ENCODE results near the gene ZNF616.
"Not testable (repeated sequence)": the region's sequence is repeated elsewhere in the genome, so short reads cannot be mapped to it uniquely, and the experiment has no call there.

Gene ZNF616

DNA sequence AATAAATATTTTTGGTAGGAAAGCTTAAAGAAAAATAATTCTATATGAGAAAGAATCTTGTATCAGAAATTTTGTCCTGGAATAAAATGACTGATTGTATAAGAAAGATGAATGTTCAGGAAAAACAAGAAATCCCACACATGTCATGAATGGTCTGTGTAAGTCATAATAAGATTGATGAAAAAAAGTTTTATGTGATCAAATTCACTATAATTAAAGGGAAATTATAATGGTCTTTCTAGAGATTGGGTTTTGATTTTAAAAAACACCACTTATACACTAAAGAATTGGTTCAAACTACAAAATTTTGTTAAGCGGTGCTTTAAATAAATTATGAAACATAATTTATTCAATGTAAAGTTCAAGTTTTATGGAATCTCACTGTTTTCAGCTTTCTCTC lies 37.0 kb downstream of the ZNF616 start:
- no peak for DNase-seq

DNA sequence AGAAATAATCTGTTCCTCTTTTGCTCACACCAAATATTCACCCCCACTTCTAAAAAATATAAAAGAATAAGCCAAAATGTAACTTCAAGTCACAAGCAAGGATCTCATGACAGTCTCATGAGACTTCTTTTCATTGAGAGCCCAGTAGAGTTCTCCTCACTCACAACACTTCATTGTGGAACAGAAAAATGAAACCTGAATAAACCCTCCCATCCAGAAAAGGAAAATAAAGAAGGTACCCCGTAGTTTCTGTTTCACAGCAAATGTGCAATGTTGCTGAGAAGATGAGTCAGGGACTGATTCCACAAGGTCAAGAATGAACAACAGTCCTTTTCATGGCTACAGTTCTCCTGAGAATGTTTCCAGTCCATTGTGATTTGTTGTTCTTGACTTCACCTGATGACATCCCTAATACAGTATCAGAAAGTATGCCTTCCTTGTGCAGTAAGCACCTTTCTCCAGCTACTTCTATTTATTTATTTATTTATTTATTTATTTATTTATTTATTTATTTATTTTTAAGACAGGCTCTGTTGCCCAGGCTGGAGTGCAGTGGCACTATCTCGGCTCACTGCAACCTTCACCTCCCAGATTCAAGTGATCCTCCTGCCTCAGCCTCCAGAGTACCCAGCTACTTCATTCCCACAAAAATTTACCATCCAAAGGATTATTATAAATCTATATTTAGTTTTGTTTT lies 37.7 kb downstream of the ZNF616 start:
- no peak for DNase-seq

DNA sequence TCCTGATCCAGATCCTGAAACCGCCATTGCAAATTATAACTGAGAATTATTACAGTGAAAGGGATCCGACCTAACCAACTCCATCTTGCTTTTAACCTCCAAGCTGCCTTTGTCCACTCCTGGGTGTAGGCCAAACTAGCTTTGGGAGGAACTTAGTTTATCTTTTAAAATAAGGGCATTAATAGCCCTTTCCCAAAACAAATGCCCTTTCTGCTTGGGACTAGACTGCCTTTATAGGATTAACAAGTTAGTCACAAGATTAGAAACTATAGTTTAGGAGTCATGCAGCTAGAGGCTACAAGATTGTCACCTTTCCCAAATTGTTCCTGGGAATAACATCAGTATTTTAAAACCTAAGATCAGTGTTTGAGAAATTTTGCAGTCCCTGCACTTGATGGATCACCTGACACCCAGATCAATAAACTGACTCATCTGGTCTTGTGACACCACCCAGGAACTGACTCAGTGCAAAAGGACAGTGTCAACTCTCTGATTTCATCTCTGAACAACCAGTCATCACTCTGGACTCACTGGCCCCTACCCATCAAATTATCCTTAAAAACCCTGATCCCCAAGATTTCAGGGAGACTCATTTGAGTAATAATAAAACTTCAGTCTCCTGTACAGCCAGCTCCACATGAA lies 40.1 kb downstream of the ZNF616 start:
- DNase-seq = no peak

DNA sequence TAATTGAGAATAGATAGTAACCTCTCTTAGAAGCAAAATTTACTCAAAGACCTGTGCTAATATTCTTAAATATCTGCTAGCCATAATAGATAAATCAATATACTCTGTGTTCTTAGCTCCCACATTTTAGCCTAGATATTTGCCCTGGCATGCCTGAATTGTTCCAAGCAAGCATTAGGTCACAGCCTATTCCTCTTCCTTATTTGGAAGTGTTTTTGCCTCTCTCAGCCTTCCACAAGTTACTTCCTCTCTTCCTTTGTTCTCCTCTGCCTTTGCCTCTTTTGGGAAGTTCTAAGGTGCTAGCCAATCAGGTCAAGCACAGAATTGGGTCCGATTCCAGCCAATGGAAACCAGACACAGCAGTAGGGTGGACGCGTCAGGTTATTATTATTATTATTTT lies 43.3 kb downstream of the ZNF616 start:
- not testable (repeated sequence) for DNase-seq

DNA sequence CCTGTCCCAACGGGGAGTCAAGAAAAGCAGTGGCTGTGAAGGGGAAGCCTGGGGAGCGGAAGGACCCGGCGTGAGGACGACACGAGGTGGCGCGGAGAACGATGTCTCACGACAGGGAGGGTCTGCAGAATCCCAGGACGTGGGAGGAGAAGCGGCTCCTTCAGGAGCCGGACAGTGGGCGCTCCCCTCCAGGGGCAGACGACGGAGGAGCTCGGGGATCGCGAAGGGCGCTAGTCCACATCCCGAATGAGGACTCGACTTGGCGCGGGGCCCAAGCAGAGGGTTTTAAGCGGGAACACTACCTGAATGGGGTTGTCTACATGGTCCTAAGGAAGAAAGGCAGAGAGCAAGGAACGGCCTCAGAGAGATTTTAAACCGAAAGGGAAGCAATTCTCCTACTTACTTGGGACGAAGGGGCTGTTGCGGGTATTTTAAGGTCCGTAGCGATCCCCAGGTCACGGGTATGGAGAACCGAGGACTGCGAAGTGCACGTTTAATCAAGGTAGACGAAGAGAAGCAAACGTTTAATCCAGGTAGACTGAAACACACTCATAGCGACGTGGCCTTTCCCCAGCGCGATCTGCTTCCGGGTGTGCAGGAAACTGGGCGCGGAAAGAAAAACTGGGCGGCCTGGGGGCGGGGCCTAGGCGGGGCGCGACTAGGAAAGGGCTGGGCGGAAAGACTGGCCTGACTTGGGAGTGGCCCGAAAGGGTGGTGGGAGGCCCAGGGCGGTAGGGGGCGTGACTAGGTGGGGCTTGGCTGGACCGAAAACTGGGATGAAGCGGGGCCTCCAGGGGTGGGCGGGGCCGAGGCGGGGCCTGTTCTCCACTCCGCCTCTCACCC lies 44.3 kb downstream of the ZNF616 start, which contains the start of gene ZNF841:
Gene ZNF841, minus strand, starts transcription at position 594 of the 843 bp plus-strand sequence. CDS start 10,964 bp downstream, outside the sequence.
- DNase-seq = peak; percentile 81

DNA sequence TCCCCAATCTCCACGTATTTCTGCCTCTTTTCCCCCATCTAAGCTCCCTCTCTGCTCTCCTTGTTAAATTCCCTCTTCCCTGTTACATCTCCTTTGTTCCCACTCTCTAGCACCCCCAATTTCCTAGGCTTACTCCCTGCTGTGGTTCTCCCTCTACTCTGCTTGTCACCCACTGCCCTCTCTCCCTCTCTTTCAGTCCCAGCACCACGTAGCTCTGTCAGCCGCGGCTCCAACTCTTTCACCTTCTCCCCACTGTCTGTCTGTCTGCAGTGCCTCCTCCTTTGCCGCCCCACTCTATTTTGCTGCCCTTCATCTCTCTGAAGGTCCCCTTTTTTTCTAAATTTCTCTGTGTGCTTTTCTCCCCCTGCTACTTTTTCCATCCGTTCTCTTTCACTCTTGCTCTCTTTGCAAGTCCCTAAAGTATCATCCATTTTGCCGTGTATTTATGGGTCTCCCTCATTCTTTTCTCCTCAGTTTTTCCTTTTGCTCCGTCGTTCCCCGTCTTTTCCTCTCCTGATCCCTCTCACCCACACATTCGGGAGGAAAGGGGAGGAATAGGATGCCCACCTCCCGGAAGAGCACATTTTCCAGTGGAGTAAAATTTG lies 45.1 kb downstream of the ZNF616 start:
- DNase-seq = no peak

DNA sequence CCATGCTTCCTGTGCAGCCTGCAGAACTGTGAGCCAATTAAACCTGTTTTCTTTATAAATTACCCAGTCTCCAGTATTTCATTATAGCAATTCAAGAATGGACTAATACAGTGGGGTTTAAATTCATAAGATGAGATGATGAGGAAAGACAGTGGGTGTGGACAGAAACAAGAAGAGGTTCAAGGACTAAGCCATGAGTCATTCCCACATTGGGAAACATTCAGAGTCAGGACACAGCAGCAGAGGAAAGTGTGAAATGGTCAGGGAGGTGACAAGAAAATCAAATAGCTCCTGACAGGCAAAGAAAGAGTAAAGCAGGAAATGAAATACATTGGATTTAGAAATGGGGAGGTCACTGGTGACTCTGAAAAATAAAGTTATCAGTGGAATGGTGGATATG lies 53.3 kb downstream of the ZNF616 start:
- no peak for DNase-seq

DNA sequence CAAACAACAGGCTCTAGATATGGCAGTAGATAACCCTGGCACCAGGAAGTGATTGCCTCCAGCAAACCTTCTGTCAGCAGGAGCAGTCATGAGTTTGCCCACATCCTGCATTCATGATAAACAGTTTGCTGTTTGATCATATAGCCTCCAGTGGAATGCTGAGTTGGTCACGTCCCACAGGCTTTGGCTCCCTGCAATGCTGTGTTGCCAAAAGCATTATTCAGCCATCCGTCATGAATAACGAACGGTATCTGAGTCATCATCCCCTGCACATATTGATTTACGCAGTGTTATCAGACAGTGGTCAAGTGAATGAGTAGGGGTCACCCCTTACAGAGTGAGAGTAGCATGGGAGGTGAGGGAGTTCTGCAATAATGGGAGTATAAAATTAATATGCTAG lies 69.2 kb downstream of the ZNF616 start:
- no peak for DNase-seq

DNA sequence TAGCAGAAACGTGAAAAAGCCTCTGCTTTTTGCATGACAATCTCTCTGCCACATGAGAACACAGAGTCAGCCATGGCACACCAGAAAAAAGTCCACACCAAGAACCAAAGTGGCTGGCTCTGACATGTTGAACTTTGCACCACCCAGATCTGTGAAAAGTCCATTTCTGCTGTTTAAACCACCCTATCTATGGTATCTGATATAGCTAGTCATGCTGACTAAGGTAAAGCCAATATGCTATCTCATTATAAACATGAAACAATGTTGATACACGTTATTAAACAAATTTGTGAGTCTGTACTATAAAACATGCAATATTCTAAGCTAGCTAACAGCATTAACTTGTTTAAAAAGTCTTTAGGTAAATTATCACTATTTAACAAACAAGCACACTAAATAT lies 70.1 kb downstream of the ZNF616 start:
- DNase-seq = no peak

DNA sequence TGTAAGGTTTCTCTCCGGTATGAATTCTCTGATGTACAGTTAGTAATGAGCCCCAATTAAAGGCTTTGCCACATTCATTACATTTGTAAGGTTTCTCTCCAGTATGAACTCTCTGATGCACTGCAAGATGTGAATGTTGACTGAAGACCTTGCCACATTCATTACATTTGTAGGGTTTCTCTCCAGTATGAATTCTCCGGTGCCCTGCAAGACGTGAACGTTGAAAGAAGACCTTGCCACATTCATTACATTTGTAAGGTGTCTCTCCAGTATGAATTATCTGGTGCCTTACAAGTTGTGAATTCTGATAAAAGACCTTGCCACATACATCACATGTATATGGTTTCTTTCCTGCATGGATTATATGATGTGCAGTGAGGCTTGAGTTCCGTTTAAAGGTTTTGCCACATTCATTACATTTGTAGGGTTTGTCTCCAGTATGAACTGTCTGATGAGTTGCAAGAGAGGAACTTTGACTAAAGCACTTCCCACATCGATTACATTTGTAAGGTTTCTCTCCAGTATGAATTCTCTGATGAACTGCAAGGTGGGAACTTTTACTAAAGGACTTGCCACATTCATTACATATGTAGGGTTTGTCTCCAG lies 73.4 kb downstream of the ZNF616 start:
- DNase-seq = no peak

DNA sequence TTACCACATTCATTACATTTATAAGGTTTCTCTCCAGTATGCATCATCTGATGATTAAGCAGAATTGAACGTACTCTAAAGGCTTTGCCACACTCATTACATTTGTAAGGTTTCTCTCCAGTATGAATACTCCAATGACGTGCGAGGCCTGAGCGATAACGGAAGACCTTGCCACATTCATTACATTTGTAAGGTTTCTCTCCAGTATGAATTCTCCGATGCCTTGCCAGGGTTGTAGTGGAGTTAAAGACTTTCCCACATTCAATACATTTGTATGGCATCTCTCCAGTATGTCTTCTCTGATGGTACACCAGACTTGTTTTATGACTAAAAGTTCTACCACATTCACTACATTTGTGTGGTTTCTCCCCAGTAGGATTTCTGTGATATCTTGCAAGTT lies 74.3 kb downstream of the ZNF616 start:
- DNase-seq = no peak
